ENCODE data around the gene ZNF385B. TPM values are rescaled to one million over a fixed set of nuclear protein-coding genes. Genes with fewer than 3 reads are reported as not detected.

Gene ZNF385B
- total RNA-seq, 1 donor from 2014 or later, result 35.8 TPM

GRCh38 chr2:179796213-179797007 lies 65.0 kb downstream of the ZNF385B start:
- H3K4me3 Mint-ChIP-seq, result no peak overlapping the region
- H3K36me3 Mint-ChIP-seq, result no peaks in the 10 kb centered on the region
- no peaks in the 10 kb centered on the region for H3K27me3 Mint-ChIP-seq (ENCODE audit: insufficient read depth, low read depth)
- Histone ChIP-seq H3F3A (ENCODE audit: low read depth) (peaks cover 3% of the 10 kb centered on the region), H3K4me3 (no peak overlapping the region), H3K79me2 (ENCODE audit: low read depth) (peaks cover 32% of the 10 kb centered on the region), H3K36me3 (no peaks in the 10 kb centered on the region), H3K9me3 (ENCODE audit: low read depth) (no peaks in the 10 kb centered on the region), H3K4me1 (peaks cover 17% of the 10 kb centered on the region), H4K20me1 (ENCODE audit: low read depth) (no peaks in the 10 kb centered on the region), H3K4me2 (no peak overlapping the region), H3K27ac (no peak overlapping the region), H3K9ac (no peak overlapping the region), H3K27me3 (no peaks in the 10 kb centered on the region), H2AFZ (replicated peaks) (no peak overlapping the region)
- TF ChIP-seq CTCF (IDR thresholded peaks at IDR 0.05) (no peak), EZH2 (IDR thresholded peaks at IDR 0.05) (no peak), EZH2phosphoT487 (IDR thresholded peaks at IDR 0.05) (no peak)
- no peak overlapping the region for H3K27ac Mint-ChIP-seq
- no peaks in the 10 kb centered on the region for H3K4me1 Mint-ChIP-seq
- peak; percentile 42 for DNase-seq (ENCODE audit: low spot score)
- no peaks in the 10 kb centered on the region for H3K9me3 Mint-ChIP-seq

GRCh38 chr2:179793902-179794301 lies 67.5 kb downstream of the ZNF385B start:
- H3K36me3 ChIP-seq, result no peaks in the 10 kb centered on the region
- no peak overlapping the region for H3K4me3 Mint-ChIP-seq
- no peaks in the 10 kb centered on the region for H4K20me1 ChIP-seq (ENCODE audit: low read depth)
- H3F3A ChIP-seq (ENCODE audit: low read depth), result peaks cover 10% of the 10 kb centered on the region
- TF ChIP-seq CTCF (IDR thresholded peaks at IDR 0.05), result no peak
- TF ChIP-seq EZH2phosphoT487 (IDR thresholded peaks at IDR 0.05), result no peak
- TF ChIP-seq EZH2 (IDR thresholded peaks at IDR 0.05), result no peak
- H3K4me2 ChIP-seq, result no peak overlapping the region
- no peaks in the 10 kb centered on the region for H3K9me3 ChIP-seq (ENCODE audit: low read depth)
- H3K79me2 ChIP-seq (ENCODE audit: low read depth), result peaks cover 38% of the 10 kb centered on the region
- no peaks in the 10 kb centered on the region for H3K36me3 Mint-ChIP-seq
- peaks cover 4% of the 10 kb centered on the region for H3K4me1 Mint-ChIP-seq
- no peaks in the 10 kb centered on the region for H3K9me3 Mint-ChIP-seq
- H3K27me3 Mint-ChIP-seq (ENCODE audit: insufficient read depth, low read depth), result no peaks in the 10 kb centered on the region
- H3K27me3 ChIP-seq, result no peaks in the 10 kb centered on the region
- H2AFZ ChIP-seq (replicated peaks), result no peak overlapping the region
- H3K4me3 ChIP-seq, result no peak overlapping the region
- no peak overlapping the region for H3K27ac ChIP-seq
- H3K4me1 ChIP-seq, result peaks cover 25% of the 10 kb centered on the region
- H3K9ac ChIP-seq, result no peak overlapping the region
- no peak for DNase-seq (ENCODE audit: low spot score)
- H3K27ac Mint-ChIP-seq, result no peak overlapping the region

- Histone ChIP-seq H3K4me1 (peaks cover 25% of the 10 kb centered on the region), H3K9me3 (ENCODE audit: low read depth) (no peaks in the 10 kb centered on the region), H2AFZ (replicated peaks) (no peak overlapping the region), H3K9ac (no peak overlapping the region), H3F3A (ENCODE audit: low read depth) (peaks cover 10% of the 10 kb centered on the region), H3K27me3 (no peaks in the 10 kb centered on the region), H3K27ac (no peak overlapping the region), H3K4me2 (no peak overlapping the region), H3K4me3 (no peak overlapping the region), H3K36me3 (no peaks in the 10 kb centered on the region), H3K79me2 (ENCODE audit: low read depth) (peaks cover 42% of the 10 kb centered on the region), H4K20me1 (ENCODE audit: low read depth) (no peaks in the 10 kb centered on the region)
- TF ChIP-seq EZH2phosphoT487 (IDR thresholded peaks at IDR 0.05), result no peak
- TF ChIP-seq EZH2 (IDR thresholded peaks at IDR 0.05), result no peak
- no peak for TF ChIP-seq CTCF (IDR thresholded peaks at IDR 0.05)
- Mint-ChIP-seq H3K4me3 (no peak overlapping the region), H3K27me3 (ENCODE audit: insufficient read depth, low read depth) (no peaks in the 10 kb centered on the region), H3K36me3 (no peaks in the 10 kb centered on the region), H3K4me1 (peaks cover 4% of the 10 kb centered on the region), H3K9me3 (no peaks in the 10 kb centered on the region), H3K27ac (no peak overlapping the region)
- DNase-seq (ENCODE audit: low spot score), result peak; percentile 16
Measured at GRCh38 chr2:179793238-179793637, 68.2 kb downstream of the ZNF385B start.

Data from neural progenitor cell (in vitro differentiated cells).